ENCODE measurements around the gene OR10P1.
"Not testable (repeated sequence)": the region's sequence is repeated elsewhere in the genome, so short reads cannot be mapped to it uniquely, and the experiment has no call there.

OR10P1 gene, protein sequence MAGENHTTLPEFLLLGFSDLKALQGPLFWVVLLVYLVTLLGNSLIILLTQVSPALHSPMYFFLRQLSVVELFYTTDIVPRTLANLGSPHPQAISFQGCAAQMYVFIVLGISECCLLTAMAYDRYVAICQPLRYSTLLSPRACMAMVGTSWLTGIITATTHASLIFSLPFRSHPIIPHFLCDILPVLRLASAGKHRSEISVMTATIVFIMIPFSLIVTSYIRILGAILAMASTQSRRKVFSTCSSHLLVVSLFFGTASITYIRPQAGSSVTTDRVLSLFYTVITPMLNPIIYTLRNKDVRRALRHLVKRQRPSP

DNA sequence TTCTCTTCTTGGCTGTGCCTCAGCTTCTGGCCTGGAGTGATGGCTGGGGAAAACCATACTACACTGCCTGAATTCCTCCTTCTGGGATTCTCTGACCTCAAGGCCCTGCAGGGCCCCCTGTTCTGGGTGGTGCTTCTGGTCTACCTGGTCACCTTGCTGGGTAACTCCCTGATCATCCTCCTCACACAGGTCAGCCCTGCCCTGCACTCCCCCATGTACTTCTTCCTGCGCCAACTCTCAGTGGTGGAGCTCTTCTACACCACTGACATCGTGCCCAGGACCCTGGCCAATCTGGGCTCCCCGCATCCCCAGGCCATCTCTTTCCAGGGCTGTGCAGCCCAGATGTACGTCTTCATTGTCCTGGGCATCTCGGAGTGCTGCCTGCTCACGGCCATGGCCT, at the start of gene OR10P1:
Gene OR10P1 (plus strand): TSS at position 40 of the 400 bp plus-strand sequence. CDS start 0 bp downstream, at position 40.
- DNase-seq (ENCODE audit: low read depth), result no peak

DNA sequence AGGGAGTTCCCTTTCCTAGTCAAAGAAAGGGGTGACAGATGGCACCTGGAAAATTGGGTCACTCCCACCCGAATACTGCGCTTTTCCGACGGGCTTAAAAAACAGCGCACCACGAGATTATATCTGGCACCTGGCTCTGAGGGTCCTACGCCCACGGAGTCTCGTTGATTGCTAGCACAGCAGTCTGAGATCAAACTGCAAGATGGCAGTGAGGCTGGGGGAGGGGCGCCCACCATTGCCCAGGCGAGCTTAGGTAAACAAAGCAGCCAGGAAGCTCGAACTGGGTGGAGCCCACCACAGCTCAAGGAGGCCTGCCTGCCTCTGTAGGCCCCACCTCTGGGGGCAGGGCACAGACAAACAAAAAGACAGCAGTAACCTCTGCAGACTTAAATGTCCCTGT, 46.5 kb upstream of the OR10P1 start:
- DNase-seq (ENCODE audit: low read depth), result not testable (repeated sequence)

DNA sequence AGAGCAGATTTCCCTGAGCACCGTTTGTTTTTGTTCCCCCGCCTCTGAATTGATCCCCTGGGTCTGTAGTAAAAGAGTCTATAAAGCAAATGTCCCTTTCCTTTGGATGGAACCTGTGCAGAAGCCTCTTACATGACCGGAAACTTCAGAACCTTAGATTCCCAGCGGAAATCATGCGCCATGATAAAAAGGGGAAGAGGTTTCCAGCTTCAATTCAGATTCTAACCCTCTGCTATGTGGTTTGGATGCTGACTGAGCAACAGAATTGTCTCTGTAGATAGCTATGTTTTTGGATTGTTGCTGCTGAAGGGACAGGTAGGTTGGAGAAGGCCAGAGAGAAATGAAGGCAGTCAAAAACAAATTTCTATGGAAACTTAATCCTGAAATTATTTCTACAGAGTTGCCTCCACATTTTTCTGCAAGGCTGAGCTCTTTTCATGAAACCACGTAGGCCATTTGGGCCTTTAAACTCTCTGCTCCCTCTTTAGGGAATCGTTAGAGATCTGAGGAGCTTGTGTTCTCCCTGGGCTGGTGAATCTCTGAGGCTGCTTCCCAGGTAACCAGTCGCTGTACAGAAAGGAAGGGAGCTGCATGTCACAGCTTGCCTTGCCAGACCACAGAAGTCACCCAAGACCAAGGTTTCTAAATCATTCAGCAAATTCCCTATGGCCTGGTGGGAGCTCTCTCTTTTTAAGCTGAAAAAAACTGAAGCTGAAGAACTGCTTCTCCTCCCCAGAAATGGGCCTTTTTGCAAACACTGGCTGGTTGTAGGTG, 28.7 kb upstream of the OR10P1 start:
- DNase-seq (ENCODE audit: low read depth), result no peak

DNA sequence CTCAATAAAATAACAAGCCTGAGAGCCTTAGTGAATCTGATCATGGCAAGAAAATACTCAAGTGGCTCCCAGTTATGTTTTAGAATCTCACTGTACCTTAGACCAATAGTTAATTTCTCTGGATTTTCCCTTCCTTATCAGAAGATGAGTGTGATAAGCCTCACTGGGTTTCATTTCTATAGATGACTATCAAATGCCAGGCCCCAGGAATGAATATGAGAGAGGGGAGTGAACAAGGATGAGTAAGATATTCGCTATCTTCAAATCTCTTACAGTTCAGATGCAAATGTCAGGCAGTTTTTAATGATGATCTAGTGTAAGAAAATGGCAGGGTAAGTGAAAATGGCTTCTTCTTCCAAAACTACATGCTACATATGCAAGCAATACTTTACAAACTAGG, 26.1 kb upstream of the OR10P1 start:
- no peak for DNase-seq (ENCODE audit: low read depth)

DNA sequence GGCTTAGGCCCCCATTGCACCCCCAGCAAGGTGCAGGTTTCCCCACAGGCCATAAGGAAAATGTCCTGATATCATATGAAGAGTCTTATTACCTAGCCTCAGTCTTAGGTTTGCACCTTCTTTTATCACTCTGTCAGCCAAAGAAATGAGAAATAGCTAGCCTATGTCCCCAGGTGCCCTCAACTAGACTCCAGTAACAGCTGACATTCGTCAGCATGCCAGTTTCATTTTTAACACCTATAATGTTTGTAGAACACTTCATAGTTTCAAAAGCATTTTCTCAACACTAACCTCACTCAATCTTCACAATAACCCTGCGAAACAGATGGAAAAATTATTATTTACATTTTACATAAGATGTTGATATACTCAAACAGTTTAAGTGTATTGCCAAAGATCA, 24.0 kb upstream of the OR10P1 start:
- DNase-seq (ENCODE audit: low read depth), result no peak

DNA sequence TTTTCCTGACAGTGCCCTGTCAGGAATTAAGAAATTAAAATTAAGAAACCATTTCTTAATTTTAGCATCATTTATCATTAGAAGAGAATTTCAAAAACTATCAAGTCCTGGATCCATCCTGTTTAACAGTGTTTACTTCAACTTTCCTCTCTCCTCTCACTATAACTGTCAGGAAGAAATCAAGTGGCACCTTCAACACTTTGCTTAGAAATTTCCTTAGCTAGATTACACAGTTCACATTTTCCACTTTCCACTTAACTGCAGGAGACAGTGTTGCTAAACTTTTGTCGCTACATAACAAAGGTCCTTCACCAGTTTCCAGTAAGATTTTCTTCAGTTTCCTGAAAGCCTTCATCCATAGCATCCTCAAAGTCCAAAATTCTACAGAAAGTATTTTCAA, 21.9 kb upstream of the OR10P1 start:
- DNase-seq (ENCODE audit: low read depth), result no peak

DNA sequence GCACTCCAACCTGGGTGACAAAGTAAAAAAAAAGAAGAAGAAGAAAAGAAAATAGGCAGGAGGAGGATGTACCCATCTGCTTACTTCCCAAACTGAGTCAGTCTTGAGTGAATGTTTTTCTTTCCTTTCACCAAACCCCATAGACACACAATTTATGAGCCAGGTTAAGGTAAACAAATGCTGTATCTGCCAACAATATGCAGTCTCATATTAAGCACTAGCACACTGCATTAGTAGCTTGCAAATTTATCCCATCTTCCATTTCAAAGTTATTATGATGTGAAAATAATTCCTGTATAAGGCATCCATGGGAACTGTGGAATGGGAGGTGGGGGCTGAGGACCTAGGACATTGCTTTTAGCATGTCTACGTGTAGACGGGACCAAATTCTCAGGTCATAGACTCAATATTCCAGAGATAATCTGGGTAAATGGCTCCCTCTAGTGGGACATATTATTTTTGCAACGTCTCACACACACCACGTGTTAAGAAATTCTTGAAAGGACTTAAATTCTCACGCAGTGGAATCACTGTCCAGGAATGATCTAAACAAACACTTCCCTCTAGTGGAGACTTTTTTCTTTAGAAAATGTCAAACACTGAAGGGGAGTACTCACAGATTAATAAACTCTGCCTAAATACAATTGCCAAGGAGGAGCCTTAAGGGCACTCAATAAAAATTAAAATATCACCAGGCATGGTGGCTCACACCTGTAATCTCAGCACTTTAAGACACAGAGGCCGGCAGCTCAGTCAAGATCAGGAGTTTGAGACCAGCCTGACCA, 17.1 kb upstream of the OR10P1 start:
- no peak for DNase-seq (ENCODE audit: low read depth)

DNA sequence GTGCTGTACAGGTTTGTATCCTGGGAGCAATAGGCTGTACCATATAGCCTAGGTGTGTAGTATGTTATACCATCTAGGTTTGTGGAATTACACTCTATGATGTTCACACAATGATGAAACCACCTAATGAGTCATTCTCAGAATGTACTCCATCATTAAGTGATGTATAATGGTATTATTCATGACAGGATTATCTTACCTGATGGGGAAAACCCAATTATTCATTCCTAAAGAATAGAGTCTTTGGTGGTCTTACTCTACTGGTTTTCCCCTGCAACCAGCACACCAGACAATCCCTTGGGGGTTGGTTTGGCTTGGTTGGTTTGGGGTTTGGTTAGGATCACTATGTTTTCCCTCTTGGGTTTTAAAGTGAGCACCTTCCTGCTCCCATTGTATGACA, 12.6 kb upstream of the OR10P1 start:
- no peak for DNase-seq (ENCODE audit: low read depth)

DNA sequence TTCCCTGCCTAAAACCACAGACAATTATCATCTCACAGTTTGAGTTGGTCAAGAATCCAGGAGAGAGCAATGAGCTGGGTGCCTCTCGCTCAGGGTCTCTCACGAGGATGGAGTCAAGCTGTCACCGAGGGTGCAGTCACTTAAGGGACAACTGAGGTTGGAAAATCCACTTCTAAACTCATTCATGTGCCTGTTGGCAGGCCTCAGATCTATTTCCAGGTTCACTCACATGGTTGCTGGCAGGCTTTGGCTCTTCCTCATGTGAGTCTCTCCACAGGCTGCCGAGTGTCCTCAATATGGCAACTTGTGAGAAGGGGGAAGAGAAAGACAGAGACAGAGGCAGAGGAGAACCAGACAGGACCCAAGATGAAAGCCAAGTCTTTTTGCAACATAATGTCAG, 10.5 kb upstream of the OR10P1 start:
- DNase-seq (ENCODE audit: low read depth), result no peak

DNA sequence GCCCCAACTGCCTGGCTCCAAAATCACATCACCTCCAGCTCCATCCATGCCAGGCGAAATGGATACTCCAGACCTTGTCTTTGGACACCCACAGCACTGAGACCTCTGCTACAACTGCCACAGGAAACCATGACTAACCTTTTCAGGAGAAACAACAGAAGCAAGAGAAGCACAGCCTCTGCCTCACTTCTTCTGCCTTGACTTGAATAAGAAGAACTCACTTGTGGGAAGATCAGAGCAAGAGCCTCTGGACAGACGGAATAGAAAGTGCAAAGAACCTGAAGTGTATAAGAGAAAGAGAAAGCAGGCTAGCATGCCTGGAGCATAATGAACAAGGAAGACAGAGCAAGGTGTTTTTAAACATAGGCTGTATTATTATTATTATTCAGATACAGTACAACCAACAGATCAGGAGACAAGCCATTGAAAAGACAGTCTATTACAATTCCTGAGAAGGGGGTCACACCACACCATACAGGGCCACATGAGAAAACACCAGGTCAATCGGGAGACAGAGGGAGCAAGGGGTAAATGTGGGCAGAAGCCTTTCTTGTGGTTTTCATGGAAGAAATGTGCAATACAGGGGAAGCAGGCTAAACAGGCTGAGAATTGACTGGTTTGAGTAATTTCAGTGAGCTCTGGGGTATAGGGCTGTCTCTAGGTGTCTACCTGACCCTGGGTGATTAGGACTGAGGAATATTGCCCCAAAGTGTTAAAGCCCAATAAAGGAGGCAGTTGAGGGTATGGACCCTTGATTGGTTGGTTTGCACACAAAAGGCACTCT, 7.4 kb upstream of the OR10P1 start:
- no peak for DNase-seq (ENCODE audit: low read depth)

DNA sequence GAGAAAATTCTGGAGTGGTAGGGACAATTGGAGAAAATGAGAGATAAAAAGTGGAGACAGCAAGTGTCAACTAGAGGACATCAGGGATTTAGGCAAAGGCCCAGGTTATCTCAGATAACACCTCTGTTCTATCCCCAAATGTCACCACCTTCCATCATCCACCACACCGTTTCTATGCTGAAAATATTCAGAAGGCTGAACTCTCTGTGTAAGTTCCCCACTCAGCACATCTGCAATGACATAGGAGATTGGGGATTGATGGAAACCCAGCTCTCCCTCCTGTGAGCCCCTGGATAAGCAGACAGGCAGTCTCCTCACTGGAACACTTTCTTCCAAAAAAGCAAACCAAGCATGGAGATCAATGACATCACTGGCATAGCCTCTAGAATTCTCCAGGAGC, 5.6 kb upstream of the OR10P1 start:
- DNase-seq (ENCODE audit: low read depth), result no peak

DNA sequence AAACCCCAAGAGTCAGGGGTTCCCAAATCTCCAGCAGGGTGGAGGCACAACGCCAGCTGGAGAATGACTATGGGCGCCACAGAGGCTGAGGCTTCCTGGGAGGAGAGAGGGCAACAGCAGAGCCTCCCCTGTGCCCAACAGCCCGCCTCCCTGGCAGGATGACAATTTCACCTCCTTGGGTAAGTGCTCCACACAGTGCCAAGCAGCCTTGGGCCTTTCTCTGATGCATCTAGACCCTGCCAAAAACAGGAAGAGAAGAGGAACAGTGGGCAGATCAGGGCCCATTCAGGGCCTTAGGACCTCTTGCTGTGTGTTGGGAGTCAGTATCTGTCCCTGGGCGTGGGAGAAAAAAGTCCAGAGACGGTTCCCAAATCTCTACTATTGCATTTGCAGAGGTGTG, 5.0 kb upstream of the OR10P1 start:
- DNase-seq (ENCODE audit: low read depth), result no peak

DNA sequence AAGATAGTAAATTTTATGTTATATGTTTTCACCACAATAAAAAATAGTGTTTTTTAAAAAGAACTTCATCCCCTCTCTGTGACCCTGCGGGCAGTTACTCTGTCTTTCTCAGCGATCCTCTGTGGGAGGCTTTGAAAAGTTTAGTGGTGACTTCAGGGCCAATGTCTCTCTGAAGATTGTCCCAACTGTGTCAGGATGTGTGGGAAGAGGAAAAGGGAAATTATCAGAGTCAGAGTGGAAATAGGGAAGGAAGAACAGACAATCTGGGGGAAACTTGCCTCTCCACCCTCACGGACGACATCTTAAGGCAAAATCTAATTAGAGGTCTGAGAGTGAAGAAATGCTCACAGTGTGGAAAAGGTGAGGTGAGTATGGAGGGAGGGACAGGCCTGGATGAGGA, 3.5 kb upstream of the OR10P1 start:
- no peak for DNase-seq (ENCODE audit: low read depth)

DNA sequence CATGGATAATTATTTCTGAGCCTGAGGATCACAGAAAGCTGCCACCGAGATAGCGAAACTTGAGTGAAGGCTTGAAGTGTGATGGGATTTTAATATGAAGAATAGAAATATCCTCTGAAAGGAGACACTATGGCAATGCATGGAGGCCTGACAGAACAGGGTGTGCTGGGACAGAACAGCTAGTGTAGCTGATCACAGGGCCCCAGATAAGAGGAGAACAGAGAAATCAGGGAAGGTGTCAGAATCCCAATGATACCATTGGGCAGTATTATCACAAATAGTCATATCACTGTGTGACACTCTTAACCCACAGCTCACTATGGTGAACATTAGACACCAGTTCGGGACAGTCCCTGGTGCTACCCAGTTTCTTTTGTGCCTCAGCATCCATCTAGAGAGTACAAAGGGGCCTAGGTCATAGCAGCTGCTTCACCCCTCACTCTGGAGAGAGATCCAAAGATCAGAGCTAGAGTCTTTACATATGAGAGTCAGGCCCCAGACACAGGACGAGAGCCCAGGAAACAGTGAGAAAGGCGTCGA, 506 bp upstream of the OR10P1 start:
- DNase-seq (ENCODE audit: low read depth), result no peak

DNA sequence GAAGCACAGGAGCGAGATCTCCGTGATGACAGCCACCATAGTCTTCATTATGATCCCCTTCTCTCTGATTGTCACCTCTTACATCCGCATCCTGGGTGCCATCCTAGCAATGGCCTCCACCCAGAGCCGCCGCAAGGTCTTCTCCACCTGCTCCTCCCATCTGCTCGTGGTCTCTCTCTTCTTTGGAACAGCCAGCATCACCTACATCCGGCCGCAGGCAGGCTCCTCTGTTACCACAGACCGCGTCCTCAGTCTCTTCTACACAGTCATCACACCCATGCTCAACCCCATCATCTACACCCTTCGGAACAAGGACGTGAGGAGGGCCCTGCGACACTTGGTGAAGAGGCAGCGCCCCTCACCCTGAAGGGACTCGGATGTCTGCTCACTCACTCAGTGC, 775 bp downstream of the OR10P1 start:
- DNase-seq (ENCODE audit: low read depth), result no peak

DNA sequence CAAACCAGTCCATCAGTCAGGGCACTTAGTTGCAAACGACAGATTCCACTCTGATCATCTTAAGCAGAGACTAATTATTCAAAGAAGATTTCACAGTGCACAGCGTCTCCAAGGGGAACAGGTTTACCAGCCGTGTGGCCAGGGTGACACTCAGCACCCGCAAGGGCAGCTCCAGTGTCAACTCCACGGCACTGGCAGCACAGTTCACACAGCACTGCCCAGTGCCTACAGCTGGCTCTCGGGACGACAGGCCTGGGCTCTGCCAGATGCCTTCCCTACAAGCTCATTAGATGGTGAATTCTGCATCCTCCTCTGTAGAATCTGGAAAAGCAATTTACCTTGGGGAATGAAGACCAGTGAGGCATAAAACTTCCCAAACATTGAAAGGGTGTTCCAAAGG, 4.9 kb downstream of the OR10P1 start:
- no peak for DNase-seq (ENCODE audit: low read depth)

DNA sequence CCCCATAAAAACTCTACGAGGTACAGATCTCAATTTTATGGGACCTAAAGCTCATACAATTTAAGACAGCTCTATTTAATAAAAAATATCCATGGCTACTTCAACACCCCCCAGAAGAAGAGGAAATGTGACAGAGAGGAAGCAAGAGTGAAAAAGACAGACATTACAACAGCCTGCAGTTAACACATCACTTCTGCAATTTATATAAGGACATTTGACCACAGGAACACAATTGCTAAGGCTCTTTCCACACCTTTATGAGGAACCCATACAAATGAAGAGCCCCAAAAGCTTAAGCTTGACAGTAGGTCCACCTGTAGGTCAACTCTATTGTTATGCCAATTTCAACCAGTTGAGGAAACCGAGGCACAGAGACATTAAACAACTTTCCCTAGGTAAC, 5.6 kb downstream of the OR10P1 start:
- DNase-seq (ENCODE audit: low read depth), result no peak

DNA sequence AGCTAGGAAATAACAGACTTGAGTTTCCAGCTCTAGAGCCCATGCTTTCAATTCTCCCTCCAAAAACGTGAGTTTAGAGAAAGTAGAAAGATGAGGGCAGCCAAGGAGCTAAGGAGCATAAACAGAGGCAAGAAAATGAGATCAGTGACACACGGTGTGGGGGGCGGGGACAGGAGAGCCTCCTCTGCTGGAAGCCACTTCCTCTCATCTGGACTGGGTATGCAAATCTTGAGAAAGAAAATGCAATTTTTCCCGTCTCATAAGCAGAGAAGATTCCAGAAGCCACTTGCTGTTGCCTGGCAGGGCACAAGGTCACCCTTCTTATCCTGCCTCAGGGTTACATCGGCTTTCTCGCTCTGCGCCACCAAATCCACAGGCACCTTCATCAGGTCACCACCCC, 6.0 kb downstream of the OR10P1 start:
- DNase-seq (ENCODE audit: low read depth), result no peak

DNA sequence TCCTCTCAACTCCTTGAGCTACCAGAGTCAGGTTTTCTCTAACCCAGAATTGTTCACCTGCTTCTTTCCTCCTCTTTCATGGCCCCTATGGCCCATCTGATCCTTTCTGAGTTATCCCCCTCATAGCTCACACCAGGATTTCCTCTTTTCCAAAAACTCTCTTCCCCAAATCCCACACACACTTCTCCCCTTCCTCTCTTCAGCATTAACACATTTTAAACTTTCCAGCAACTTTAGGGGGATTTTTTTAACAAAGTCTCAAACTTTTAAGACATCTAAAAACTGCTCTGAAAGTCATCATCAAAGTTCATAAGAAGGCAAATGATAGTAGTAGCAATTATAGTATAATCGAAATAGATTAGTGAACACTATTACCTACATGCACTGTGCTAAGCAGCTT, 7.9 kb downstream of the OR10P1 start:
- no peak for DNase-seq (ENCODE audit: low read depth)

DNA sequence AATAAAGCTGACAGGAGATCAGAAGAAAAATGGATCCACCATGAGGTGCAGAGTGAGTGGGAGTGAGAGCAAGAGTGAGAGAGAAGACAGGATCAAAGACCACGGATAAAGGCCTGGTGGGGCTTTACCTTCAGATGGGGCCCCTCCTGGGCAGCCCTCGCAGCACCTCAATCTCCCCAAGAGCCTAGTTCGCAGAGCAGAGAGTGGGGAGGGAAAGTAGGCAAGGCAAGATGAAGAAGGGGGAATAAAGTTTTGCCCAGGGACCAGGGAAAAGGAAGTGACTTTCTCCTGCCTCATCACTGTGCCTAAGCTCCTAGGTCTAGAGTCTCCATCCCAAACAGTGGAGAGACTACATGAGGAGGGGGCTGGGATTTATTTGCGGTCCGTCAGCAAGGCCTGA, 10.3 kb downstream of the OR10P1 start:
- DNase-seq (ENCODE audit: low read depth), result no peak

DNA sequence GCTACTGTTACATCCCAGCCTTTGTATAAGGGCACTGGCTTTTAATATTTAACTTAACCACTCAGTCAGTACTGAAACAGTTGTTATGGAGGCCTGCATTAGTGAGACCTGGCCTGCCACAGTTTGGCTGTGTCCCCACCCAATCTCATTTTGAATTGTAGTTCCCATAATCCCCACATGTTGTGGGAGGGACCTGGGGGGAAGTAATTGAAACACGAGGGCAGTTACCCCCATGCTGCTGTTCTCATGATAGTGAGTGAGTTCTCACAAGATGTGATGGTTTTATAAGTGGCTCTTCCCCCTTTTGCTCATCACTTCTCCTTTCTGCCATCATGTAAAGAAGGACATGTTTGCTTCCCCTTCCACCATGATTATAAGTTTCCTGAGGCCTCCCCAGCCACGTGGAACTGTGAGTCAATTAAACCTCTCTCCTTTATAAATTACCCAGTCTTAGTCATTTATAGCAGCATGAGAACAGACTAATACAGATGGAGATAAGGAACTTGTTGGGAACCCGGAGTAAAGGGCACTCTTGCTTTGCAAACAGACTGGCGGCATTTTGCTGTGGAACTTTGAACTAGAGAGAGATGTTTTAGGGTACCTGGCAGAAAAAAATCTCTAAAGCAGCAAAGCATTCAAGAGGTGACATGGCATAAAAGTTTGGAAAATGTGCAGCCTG, 14.1 kb downstream of the OR10P1 start:
- DNase-seq (ENCODE audit: low read depth), result not testable (repeated sequence)

Data from stimulated activated CD8-positive, alpha-beta memory T cell treated with anti-CD3 and anti-CD28 coated beads, Interleukin-7, amount 100 ng/mL, for 24 hours (primary cell).